NCI-H446 treated with DMSO at 0.1 percent for 48 hours (cell line): ENCODE measurements around the gene NECTIN2.
"Not testable (repeated sequence)": the region's sequence is repeated elsewhere in the genome, so short reads cannot be mapped to it uniquely, and the experiment has no call there.

Experiments
- DNase-seq: peaks from one replicate; lab custom pipeline; 2025; lab: John Stamatoyannopoulos, UW

NECTIN2 gene

DNA sequence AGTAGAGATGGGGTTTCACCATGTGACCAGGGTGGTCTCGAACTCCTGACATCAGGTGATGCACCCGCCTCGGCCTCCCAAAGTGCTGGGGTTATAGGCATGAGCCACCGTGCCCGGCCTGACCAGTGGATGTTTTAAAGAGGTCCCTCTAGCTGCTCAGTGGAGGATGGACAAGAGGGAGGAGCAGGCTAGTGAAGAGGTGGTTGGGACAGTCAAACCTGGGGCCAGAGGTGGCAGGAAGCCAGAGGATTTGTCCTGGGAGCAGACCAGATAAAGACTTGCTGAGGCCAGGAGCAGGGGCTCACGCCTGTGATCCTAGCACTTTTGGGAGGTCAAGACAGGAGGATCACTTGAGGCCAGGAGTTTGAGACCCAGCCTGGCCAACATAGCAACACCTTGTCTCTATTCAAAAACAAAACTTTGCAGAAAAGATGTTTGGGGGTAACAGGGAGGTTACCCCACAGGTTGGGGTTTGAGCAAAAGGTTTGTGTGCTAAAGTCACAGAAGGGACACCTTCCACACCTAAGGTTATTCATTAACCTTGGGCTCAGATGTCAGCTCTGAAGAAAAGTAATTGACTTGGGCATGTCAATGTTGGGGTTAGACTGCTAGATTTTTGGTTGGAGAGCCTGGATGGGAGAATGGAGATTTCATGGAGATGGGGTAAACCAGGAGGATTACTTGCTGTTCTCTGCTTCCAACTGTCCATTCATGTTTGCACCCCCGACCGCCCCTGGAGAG is 28.2 kb upstream of the NECTIN2 start:
- no peak for DNase-seq

DNA sequence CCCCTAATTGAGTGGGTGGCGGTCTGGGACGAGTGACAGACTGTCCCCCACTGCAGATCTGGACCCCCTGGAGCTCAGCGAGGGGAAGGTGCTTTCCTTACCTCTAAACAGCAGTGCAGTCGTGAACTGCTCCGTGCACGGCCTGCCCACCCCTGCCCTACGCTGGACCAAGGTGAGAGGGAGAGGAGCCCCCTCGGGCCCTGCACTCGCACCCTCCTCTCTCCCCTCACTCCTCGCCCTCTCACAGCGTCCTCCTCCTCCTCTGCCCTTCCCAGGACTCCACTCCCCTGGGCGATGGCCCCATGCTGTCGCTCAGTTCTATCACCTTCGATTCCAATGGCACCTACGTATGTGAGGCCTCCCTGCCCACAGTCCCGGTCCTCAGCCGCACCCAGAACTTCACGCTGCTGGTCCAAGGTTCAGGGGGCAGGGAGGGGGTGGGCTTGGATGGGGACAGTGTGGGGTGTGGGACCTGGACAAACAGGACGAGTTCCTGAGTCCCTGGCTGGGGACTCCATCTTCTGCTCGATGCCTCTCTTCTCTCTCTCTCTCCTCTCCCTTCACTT is 27.5 kb upstream of the NECTIN2 start:
- DNase-seq = no peak

DNA sequence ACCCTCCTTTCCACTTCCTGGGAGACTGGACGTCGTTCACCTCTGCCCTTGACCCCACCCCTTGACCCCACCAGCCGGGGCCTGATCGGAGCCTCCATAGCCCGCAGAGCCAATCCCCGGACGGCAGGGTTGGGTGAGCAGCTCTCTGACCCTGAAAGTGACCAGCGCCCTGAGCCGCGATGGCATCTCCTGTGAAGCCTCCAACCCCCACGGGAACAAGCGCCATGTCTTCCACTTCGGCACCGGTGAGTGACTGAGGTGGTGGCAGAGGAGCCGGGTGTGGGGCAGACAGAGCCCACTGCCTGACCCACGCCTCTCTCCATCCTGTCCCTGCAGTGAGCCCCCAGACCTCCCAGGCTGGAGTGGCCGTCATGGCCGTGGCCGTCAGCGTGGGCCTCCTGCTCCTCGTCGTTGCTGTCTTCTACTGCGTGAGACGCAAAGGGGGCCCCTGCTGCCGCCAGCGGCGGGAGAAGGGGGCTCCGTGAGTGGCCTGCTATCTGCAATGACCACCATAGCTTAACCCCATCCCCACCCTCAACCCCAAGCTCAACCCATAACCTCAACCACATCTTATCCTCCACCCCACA is 26.8 kb upstream of the NECTIN2 start:
- DNase-seq = no peak

DNA sequence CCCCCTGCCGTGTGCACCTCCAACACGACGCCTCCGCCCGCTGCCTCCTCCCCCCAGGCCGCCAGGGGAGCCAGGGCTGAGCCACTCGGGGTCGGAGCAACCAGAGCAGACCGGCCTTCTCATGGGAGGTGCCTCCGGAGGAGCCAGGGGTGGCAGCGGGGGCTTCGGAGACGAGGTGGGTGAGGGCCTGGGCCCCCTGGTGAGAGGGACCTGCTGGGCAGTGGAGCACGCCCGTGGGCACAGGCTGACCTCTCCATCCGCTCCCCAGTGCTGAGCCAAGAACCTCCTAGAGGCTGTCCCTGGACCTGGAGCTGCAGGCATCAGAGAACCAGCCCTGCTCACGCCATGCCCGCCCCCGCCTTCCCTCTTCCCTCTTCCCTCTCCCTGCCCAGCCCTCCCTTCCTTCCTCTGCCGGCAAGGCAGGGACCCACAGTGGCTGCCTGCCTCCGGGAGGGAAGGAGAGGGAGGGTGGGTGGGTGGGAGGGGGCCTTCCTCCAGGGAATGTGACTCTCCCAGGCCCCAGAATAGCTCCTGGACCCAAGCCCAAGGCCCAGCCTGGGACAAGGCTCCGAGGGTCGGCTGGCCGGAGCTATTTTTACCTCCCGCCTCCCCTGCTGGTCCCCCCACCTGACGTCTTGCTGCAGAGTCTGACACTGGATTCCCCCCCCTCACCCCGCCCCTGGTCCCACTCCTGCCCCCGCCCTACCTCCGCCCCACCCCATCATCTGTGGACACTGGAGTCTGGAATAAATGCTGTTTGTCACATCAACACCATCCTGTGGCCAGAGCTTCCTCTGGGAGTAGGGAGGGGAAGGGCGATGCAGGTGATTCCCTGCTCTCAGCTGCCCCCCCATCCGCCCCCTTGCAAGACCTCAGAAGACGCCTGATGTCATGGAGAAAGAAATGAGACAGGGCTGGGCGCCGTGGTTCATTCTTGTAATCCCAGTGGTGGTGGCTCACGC is 25.2 kb upstream of the NECTIN2 start:
- no peak for DNase-seq

DNA sequence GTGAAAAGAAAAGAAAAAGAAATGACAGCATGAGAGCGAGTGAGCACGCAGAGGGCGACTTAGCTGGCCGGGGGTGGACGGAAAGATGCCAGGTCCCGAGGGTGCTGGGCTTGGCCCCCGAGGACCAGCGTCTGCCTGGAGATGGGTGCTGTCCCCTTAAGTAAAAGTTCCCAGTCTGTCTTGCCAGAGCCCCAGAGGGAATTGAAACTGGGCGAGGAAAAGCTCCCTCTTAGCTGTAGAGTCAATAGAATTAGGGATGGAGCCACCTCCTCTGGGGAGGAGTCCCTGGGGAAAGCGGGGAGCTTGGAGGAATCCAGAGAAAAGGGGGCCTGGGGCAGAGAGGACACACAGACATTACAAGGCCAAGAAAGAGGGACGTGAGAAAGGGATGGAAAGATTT is 23.9 kb upstream of the NECTIN2 start:
- DNase-seq = no peak

DNA sequence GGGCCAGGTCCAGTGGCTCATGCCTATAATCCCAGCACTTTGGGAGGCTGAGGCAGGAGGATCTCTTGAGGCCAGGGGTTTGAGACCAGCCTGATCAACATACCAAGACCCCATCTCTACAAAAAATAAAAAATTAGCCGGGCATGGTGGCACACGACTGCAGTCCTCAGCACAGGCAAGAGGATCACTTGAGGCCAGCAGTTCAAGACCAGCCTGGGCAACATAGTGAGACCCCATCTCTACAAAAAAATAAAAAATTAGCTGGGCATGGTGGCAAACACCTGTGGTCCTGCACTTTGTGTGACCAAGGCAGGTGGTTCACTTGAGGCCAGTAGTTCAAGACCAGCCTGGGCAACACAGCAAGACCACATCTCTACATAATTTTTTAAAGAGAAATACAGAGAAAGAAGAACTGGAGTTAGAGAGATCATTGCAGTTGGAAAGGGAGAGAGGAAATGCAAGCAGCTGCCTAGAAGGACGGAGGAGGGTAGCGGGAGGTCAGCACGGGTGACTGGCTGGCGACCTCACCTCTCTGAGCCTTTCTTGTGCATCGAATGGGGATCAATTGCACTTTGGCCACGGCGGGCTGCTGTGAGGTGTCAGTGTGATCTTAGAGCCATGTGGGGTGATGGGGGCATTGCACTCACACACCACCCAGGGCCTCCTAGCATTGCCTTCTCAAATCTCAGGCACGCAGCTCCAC is 23.3 kb upstream of the NECTIN2 start:
- no peak for DNase-seq

DNA sequence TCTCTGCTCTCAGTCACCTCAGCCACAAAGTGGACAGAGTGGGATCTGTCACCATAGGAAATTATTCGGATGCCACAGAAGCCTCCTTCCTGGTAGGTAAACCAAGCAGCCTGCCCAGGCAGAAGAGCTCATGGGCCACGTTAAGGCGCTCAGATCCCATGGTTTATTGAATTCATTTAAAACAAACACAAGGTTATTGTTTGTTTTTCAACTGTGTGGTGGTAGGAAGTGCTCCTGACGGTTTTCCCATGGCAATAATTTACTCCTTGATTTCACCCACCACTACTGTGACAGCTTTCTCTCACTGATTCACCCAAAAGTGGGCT is 22.8 kb upstream of the NECTIN2 start:
- no peak for DNase-seq

DNA sequence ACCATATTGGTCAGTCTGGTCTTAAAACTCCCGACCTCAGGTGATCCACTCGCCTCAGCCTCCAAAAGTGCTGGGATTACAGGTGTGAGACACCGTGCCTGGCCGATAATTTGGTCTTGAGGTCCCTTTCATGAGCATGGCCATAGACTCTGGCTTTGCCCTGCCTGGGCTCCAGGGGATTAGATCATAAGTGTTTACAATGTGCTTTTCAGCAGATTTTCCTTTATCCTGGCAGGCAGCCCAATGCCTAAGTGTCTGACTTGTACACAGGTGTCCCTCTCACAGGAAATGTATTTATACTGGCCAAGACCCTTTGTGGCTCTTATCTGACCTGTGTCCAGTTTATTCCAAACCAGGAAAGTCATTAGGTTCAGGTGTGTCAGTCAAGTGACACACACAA is 21.3 kb upstream of the NECTIN2 start:
- no peak for DNase-seq

DNA sequence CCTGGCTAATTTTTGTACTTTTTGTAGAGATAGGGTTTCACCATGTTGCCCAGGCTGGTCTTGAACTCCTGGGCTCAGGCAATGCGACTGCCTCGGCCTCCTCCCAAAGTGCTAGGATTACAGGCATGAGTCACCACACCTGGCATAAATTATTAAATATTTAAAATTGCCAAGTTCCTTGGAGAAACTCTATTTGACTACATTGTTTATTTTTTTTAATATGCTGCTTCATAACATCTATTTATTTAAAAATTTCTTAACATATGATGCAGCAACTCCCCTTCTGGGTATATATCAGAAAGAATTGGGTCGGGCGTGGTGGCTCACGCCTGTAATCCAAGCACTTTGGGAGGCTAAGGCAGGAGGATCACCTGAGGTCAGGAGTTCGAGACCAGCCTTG is 13.2 kb upstream of the NECTIN2 start:
- not testable (repeated sequence) for DNase-seq

DNA sequence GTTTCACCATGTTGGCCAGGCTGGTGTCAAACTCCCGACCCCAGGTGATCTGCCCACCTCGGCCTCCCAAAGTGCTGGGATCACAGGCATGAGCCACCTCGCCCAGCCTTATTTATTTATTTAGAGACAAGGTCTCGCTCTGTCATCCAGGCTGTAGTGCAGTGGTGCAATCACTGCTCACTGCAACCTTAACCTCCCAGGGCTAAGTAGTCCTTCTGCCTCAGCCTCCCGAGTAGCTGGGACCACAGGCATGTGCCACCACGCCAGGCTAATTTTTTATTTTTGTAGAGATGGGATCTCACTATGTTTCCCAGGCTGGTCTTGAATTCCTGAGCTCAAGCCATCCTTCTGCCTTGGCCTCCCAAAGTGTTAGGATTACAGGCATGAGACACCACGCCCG is 11.7 kb upstream of the NECTIN2 start:
- DNase-seq = not testable (repeated sequence)

DNA sequence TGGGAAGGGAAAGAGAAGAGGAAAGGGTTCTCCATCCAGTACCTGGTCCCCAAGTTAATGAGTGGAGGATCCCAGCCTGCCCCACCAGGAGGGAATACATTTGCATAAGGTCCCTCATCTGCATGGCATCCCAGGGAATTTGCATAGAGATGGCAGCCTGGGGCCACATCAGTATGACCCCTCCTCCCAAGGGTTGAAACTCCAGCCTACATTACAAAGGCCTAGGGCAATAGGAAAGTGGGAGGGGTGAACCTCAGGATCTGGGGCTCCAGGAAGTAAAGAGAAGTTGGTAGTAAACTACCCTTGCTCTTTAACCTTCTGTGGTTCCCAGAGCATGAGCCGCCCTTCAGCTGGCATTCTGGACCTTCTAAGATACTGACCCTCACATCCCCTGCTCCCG is 6.8 kb upstream of the NECTIN2 start:
- DNase-seq = no peak

DNA sequence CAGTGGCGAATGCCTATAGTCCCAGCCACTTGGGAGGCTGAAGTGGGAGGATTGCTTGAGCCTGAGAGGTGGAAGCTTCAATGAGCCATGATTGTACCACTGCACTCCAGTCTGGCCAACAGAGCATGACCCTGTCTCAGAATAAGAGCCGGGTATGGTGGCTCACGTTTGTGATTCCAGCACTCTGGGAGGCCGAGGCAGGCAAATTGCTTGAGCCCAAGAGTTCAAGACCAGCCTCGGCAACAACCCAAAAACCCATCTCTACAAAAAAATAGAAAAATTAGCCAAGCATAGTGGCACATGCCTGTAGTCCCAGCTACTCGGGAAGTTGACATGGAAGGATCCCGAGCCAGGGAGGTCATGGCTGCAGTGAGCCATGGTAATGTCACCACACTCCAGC is 5.3 kb upstream of the NECTIN2 start:
- DNase-seq = no peak

DNA sequence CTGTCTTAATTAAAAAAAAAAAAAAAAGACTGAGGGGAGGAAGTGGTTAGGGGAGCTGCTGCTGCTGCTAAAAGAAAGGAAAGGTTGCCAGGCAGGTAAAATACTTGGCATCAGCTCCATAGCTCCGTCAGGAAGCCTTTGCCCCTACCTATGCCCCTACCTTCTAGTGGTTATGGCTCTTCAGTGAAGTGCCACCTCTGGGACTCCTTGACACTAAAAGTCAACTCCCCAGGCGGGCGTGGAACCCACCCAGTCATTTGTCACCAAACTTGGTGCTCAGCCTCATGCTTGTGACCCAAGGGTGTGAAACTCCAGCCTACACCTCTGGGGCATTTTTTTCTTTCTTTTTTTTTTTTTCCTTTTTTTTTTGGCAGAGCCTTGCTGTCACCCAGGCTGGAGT is 4.9 kb upstream of the NECTIN2 start:
- DNase-seq = no peak

DNA sequence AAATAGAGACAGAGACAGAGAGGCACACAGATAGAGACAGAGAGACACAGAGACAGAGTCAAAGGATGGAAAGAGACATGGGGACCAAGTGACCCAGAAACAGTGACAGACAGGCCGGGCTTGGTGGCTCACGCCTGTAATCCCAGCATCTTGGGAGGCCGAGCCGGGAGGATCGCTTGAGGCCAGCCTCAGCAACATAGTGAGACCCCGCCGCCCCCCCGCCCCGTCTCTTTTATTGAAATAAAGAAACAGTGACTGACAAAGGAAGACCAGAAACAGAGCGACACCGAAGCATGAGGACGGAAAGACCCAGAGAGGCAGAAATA is 848 bp upstream of the NECTIN2 start:
- DNase-seq = no peak

DNA sequence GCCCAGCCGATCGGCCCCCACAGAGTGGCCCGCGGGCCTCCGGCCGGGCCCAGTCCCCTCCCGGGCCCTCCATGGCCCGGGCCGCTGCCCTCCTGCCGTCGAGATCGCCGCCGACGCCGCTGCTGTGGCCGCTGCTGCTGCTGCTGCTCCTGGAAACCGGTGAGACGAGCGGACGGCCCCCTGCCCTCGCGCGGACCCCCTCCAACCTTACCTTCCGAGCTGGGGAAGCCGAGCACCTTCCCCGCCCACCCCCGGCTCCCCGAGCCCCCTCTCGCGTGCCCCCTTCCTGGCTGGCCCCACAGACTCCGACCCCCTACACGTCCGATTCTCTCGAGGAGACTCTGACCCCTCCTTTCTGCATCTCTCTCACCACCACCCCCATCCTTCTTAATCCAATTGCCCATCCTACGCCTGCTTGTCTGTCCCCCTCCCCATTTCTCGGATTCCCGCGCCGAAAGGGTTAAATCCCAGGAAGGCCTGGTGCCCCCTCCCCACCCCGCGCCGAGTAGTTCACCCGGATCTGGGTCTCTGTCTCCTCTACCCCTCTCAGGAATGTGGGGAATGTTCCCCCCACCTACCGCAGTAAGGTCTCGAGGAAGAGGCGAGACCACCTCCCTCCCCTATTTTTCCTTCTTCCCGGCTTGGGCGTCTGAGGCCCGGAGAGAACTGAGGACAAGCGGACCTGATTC is 502 bp downstream of the NECTIN2 start:
- DNase-seq = no peak

DNA sequence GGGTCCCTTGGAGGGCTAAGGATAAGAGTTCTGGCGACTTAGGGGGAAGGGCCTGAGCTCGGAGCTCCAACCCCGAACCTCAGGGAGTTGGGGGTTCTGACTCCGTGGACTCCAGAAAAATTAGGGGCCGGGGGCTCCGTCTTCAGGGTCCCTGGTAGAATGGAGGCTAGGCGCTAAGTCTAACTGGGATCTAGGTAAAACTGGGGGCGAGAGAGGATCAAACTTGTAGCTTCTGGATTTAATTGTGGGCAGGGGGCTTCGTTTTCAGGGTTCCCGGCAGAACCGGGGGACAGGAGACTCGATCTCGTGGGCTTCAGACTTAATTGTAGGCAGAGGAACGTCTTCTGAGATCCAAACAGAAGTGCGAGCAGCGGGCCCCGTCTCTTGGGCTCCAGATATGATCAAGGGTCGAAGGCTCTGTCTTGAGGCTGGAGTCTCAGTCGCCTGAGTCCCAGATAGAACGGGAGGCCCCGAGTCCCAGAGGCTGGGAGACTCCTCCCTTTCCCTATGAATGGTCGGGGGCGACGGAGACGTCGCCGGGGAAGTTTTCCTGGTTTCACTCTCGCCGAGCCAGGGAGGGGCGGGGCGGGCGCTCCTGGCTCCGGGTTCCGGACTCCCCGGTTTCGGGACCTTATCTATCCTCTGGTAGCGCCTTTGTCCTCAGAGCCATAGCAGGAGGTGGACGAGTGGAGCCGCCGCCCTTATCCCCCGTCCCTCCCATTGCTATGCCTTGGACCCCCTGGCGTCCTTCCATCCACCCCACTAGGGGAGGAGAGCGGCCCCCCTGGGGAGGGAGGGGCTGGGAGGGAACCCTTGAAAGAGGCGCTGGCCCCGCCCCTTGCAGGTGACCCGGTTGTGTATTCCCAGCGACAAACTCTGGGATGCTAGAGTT is 1.3 kb downstream of the NECTIN2 start:
- DNase-seq = no peak

DNA sequence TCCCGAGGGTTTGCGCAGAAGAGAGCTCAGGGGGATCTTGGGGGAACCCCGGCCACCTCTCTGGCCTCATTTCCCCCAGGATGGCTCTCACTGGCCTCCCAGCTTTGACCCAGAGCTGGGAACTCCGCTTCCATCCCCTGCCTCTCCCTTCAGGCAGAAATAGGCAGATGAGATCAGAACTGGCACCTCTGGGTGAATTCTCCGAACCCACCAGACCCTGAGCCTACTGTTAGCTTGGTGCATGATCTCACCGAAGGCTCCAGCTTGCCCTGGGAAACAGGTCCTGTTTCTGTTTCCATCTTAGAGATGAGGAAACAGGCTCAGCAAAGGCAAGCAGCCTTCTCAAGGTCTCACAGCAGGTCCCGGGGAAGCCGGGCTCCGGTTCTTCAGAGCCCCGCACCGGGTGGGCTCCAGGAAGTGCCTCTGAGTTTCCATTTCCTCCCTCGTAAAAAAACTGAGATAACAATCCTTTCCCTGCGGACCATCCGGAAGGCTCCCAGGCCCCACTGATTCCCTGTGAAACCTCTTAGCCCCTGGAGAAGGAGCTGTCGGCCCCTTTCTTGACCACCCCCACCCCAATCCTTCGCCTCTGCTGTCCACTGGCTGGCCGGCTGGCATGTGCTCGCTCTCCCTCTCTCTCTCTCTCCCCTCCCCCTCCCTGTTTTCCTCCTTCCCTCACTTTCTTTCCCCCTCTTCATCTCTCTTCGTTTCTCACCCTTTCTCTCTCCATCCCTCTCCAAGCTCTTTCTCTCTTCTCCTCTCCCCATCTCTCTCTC is 2.1 kb downstream of the NECTIN2 start:
- no peak for DNase-seq

DNA sequence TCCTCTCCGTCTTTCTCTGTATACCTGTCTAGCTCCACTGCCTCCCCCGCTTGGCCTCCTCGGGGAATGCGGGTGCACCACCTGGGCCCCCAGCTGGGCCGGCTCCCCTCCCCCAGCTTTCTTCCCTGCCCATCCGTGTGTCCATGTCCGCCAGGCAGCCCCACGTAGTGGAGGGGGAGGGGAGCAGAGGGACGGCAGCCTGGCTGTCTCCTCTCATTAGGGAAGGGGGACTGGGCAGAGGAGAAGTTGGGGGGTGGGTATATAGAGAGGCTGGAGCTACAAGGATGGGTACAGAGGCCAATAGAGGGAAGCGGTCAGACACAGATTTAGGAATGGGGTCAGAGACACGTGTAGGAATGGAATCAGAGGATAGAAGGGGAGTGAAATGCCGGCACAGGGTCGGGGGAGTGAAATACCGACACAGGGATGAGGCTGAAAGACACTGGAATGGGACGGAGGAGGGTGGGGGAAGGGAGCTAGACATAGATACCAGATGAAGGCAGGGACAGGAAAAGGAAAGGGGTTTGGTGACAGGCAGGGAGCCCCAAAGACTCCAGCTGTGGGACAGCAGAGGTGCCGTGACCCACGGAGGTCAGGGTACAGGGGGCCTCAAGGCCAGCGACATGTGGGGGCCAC is 2.8 kb downstream of the NECTIN2 start:
- DNase-seq = no peak

DNA sequence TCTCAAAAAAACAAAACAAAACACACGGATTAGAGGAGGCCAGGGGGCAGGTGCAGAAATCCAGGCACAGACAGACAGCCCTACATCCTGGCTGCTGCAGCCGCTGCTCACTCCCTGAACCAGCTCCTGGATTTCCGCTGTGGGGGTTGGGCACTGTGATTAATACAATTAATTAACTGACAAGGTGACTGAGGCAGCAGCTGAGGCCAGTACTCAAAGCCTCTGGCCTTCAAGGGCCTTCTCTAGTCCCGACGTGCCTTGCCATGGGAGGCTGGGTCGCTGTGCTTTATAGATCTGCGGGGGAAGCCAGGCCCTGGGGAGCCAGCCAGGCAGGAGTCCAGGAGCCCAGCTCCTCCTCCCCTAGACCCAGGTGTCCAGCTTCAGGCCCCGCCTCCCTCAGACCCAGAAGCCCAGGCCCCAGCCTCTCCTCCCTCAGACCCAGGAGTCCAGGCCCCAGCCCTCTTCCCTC is 4.6 kb downstream of the NECTIN2 start:
- no peak for DNase-seq
